Glutamatergic neuron (in vitro differentiated cells): ENCODE measurements around the gene SYNM. TPM values are rescaled to one million over a fixed set of nuclear protein-coding genes. Genes with fewer than 3 reads are reported as not detected.

Experiments used
- DNase-seq: peaks from one replicate; pipeline ENCODE4 v3.0.0; 2022
- H3K27ac Mint-ChIP-seq: one replicate; pipeline ENCODE4 v1.8.0; 2020; ENCODE audit warnings: mild to moderate bottlenecking, mixed read lengths, inconsistent platforms; ENCODE audit not compliant: unreplicated experiment
- H3K27me3 Mint-ChIP-seq: one replicate; pipeline ENCODE4 v1.8.0; 2020; ENCODE audit warnings: mild to moderate bottlenecking, moderate library complexity, mixed read lengths, inconsistent platforms; ENCODE audit not compliant: unreplicated experiment
- H3K36me3 Mint-ChIP-seq: one replicate; pipeline ENCODE4 v1.8.0; 2020; ENCODE audit warnings: mild to moderate bottlenecking, mixed read lengths, inconsistent platforms; ENCODE audit not compliant: unreplicated experiment
- H3K4me1 Mint-ChIP-seq: one replicate; pipeline ENCODE4 v1.8.0; 2020; ENCODE audit warnings: mild to moderate bottlenecking, low read depth, mixed read lengths, inconsistent platforms; ENCODE audit not compliant: unreplicated experiment
- H3K4me3 Mint-ChIP-seq: one replicate; pipeline ENCODE4 v1.8.0; 2020; ENCODE audit warnings: mild to moderate bottlenecking, mixed read lengths, inconsistent platforms; ENCODE audit not compliant: unreplicated experiment
- H3K9me3 Mint-ChIP-seq: one replicate; pipeline ENCODE4 v1.8.0; 2020; ENCODE audit warnings: mild to moderate bottlenecking, moderate library complexity, mixed read lengths, inconsistent platforms; ENCODE audit not compliant: unreplicated experiment
- total RNA-seq: library from RNA; stranded (reverse); fragmentation: NEBNext Ultra II Directional; extraction: Animal tissue kit (Norgen Biotek cat#: 25700); gene quantifications from one replicate; pipeline ENCODE4 v1.2.1, GENCODE V29; 2021; ENCODE audit not compliant: unreplicated experiment
- TF ChIP-seq, protein P1 (sequence below): fragments of 200-600 bp; sonication (generic); IDR thresholded peaks from one replicate; pipeline ENCODE4 v1.5.0; 2021; ENCODE audit not compliant: partially characterized antibody, unreplicated experiment

Gene SYNM
- total RNA-seq, 1 donor from 2014 or later: 4.8 TPM

DNA sequence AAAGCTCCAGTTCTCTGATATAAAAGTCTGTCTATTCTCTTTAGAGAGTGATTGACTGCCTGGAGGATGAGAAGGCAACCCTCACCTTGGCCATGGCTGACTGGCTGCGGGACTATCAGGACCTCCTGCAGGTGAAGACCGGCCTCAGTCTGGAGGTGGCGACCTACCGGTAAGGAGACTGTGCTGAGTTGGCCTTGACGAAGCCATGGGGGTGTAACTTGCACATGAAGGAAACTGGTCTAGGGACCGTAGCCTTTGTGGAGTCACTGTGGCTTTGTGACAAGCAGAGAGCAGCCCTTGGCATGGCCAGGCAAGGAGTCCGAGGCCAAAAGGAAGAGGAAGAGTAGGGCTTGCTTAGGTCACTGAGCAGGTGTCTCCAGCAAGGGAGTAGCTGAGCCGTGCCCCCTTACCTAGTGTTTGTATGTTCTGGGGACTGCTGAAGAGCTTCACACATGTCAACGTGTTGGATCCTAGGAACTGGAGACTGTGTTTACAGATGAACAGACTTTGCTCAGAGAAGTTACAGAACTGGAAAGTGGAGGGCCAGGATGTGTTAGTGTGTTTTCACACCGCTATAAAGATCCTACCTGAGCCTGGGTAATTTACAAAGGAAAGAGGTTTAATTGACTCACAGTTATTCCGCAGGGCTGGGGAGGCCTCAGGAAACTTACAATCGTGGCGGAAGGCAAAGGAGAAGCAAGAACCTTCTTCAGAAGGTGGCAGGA, 8.8 kb downstream of the SYNM start:
- no peak overlapping the region for H3K27ac Mint-ChIP-seq
- TF ChIP-seq, protein P1, sequence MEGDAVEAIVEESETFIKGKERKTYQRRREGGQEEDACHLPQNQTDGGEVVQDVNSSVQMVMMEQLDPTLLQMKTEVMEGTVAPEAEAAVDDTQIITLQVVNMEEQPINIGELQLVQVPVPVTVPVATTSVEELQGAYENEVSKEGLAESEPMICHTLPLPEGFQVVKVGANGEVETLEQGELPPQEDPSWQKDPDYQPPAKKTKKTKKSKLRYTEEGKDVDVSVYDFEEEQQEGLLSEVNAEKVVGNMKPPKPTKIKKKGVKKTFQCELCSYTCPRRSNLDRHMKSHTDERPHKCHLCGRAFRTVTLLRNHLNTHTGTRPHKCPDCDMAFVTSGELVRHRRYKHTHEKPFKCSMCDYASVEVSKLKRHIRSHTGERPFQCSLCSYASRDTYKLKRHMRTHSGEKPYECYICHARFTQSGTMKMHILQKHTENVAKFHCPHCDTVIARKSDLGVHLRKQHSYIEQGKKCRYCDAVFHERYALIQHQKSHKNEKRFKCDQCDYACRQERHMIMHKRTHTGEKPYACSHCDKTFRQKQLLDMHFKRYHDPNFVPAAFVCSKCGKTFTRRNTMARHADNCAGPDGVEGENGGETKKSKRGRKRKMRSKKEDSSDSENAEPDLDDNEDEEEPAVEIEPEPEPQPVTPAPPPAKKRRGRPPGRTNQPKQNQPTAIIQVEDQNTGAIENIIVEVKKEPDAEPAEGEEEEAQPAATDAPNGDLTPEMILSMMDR: no peak
- H3K4me1 Mint-ChIP-seq: no peaks in the 10 kb centered on the region
- no peaks in the 10 kb centered on the region for H3K36me3 Mint-ChIP-seq
- DNase-seq: no peak
- peaks cover 1% of the 10 kb centered on the region for H3K27me3 Mint-ChIP-seq
- H3K9me3 Mint-ChIP-seq: no peaks in the 10 kb centered on the region
- H3K4me3 Mint-ChIP-seq: no peak overlapping the region

DNA sequence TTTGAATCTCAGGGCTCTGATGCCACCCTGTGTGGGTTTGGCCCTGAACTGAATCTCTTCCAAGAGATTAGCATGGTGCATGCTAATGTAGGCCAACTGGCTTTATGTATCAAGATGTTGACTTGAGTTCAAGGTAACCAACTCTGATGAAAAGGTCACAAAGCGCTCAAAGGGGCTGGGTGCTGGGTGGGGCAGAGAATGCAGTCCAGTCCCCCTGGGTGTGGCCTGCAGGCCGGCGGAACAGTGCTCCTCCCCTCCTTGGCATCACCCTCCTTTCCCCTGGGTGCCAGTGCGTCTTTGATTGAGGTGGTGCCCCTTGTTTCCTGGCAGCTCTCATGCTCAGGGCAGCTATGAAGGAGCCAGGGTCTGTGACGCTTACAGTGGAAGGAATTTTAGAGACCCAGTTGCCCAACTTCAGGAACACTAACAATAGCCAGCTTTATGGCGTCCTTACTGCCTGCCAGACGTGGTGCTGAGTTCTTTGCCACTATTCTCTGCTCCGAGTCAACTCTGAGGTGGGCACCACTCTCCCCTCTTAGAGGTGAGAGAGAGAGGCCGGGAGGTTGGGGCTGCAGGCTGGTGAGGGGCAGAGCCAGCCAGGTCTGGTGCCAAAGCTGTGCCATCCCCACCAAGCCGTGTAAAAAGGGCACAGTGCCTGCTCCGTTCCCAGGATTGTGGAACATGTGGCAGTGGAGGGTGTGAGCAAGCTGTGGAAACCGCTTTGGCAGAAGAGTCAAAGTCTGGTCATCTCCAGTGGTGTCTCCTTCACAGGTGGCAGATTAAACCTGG, 9.8 kb downstream of the SYNM start:
- Mint-ChIP-seq H3K27ac (no peak overlapping the region), H3K4me1 (no peaks in the 10 kb centered on the region), H3K36me3 (no peaks in the 10 kb centered on the region), H3K4me3 (no peak overlapping the region), H3K9me3 (no peaks in the 10 kb centered on the region), H3K27me3 (no peaks in the 10 kb centered on the region)
- TF ChIP-seq, protein P1: no peak
- DNase-seq: no peak

DNA sequence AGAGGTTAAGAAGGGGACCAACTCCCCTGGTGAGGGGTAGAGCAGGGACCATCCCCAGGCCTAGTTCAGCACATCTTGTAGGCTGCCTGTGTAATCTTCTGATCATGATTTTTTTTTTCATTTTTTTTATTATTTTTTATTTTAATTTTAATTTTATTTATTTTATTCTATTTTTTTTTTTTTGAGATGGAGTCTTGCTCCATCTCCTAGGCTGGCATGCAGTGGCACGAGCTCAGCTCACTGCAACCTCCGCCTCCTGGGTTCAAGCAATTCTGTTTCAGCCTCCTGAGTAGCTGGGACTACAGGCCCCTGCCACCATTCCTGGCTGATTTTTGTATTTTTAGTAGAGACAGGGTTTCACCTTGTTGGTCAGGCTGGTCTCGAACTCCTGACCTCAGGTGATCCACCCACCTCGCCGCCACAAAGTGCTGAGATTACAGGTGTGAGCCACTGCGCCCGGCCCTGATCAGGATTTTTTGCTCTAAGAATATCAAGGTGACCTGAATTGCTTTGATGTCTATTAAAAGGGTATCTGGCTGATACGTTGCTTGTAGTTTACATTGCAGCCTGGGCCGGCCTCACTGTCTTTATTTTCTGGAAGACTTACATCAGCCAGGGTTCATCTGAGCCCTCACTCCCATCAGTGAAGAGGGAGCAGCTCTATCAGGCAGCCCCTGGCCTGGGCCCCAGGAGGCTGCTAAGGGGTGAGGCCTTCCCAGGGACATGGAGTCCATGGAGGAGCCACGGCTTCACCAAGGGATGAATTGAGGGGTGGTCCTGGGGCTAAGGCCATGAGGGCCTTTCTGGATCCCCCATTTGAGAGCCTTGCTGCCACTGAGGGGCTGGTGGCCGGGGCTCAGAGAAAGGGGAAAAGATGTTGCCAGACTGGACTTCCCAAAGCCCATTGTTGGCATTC, 10.7 kb downstream of the SYNM start:
- TF ChIP-seq, protein P1: no peak
- no peaks in the 10 kb centered on the region for H3K36me3 Mint-ChIP-seq
- DNase-seq: no peak
- H3K4me3 Mint-ChIP-seq: no peak overlapping the region
- no peak overlapping the region for H3K27ac Mint-ChIP-seq
- no peaks in the 10 kb centered on the region for H3K4me1 Mint-ChIP-seq
- H3K27me3 Mint-ChIP-seq: peaks cover 5% of the 10 kb centered on the region
- no peaks in the 10 kb centered on the region for H3K9me3 Mint-ChIP-seq

DNA sequence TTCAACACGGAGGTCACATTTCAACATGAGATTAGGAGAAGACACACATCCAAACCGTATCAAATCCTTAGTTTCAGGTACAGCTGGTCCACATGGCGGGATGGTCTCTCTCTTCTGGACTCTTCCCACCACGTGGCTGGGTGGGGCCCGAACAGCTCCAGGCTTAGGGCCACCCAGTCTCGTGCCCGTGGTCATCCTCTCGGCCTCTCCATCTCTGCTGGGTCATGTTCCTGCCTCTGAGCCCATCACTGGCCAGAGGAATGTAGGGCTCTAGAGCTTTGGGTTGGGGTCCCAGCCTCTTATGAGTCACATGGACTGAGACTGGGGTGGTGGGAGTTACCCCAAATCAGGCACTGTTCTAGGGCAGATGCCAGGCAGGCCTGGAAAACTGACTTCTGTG, 12.2 kb downstream of the SYNM start:
- no peak overlapping the region for H3K4me3 Mint-ChIP-seq

More for the DNA sequence above, 12.2 kb downstream of the SYNM start:
- Mint-ChIP-seq H3K36me3 (no peaks in the 10 kb centered on the region), H3K27ac (no peak overlapping the region), H3K9me3 (no peaks in the 10 kb centered on the region), H3K4me1 (peaks cover 6% of the 10 kb centered on the region), H3K27me3 (peaks cover 5% of the 10 kb centered on the region)
- TF ChIP-seq, protein P1: no peak
- no peak for DNase-seq
